ENCODE measurements around the gene CNPY2. TPM values are rescaled to one million over a fixed set of nuclear protein-coding genes. Genes with fewer than 3 reads are reported as not detected.
"Not testable (repeated sequence)": the region's sequence is repeated elsewhere in the genome, so short reads cannot be mapped to it uniquely, and the experiment has no call there.

The CNPY2 gene
- total and polyA plus RNA-seq, 5 donors: 52.4 to 69.7 (median 56.3) TPM

- 61% methylated on average over 2 of the region's 2 CpGs for WGBS
- not testable (repeated sequence) for H3K27ac ChIP-seq (ENCODE audit: low read length)
These were observed 43.3 kb downstream of the CNPY2 start for GRCh38 chr12:56272468-56272867.

GRCh38 chr12:56271031-56271430 lies 44.8 kb downstream of the CNPY2 start:
- no peaks in the 10 kb centered on the region for H3K9me3 ChIP-seq (ENCODE audit: control insufficient read depth, low read length)
- H3K27ac ChIP-seq (ENCODE audit: low read length): peak overlapping the region; percentile 65
- H3K4me3 ChIP-seq (ENCODE audit: low read length): no peak overlapping the region
- H3K4me1 ChIP-seq (ENCODE audit: control insufficient read depth, insufficient read depth, low read length): no peaks in the 10 kb centered on the region
- no peak for DNase-seq
- H3K27me3 ChIP-seq (ENCODE audit: control insufficient read depth, insufficient read depth): no peaks in the 10 kb centered on the region
- WGBS: 15% methylated on average over 1 of the region's 1 CpG
- intact Hi-C loops (cut with DNase I): no loop called here
- peak; percentile 22 to 52 for ATAC-seq

More at GRCh38 chr12:56272468-56272867, 43.3 kb downstream of the CNPY2 start:
- intact Hi-C loops (cut with DNase I); ATAC-seq; DNase-seq; H3K4me1 ChIP-seq (ENCODE audit: control insufficient read depth, insufficient read depth, low read length); H3K9me3 ChIP-seq (ENCODE audit: control insufficient read depth, low read length); H3K4me3 ChIP-seq (ENCODE audit: low read length); H3K27me3 ChIP-seq (ENCODE audit: control insufficient read depth, insufficient read depth): not testable (repeated sequence)

GRCh38 chr12:56267443-56268071 lies 48.2 kb downstream of the CNPY2 start:
- Histone ChIP-seq H3K27ac (ENCODE audit: low read length) (peak overlapping the region; percentile 97), H3K4me1 (ENCODE audit: control insufficient read depth, insufficient read depth, low read length) (no peaks in the 10 kb centered on the region), H3K9me3 (ENCODE audit: control insufficient read depth, low read length) (no peaks in the 10 kb centered on the region), H3K27me3 (ENCODE audit: control insufficient read depth, insufficient read depth) (no peaks in the 10 kb centered on the region), H3K4me3 (ENCODE audit: low read length) (peak overlapping the region; percentile 51)
- WGBS: 22% methylated on average over 21 of the region's 21 CpGs
- intact Hi-C loops (cut with DNase I): no loop called here
- no peak for DNase-seq
- ATAC-seq: peak; percentile 19 to 38

- intact Hi-C loops (cut with DNase I): no loop called here
- DNase-seq: peak; percentile 91 to 96 (median 95)
- H3K4me1 ChIP-seq (ENCODE audit: control insufficient read depth, insufficient read depth, low read length): no peaks in the 10 kb centered on the region
These were observed 48.9 kb downstream of the CNPY2 start, which contains the start of gene COQ10A for GRCh38 chr12:56266693-56267442. Gene COQ10A (plus strand): TSS chr12:56266942. CDS start chr12:56267119, 177 bp downstream.

GRCh38 chr12:56266068-56266692 lies 49.6 kb downstream of the CNPY2 start:
- 54% methylated on average over 16 of the region's 16 CpGs for WGBS
- DNase-seq; H3K9me3 ChIP-seq (ENCODE audit: control insufficient read depth, low read length); ATAC-seq; H3K27me3 ChIP-seq (ENCODE audit: control insufficient read depth, insufficient read depth); intact Hi-C loops (cut with DNase I); H3K4me1 ChIP-seq (ENCODE audit: control insufficient read depth, insufficient read depth, low read length): not testable (repeated sequence)
- H3K4me3 ChIP-seq (ENCODE audit: low read length): peak overlapping the region; percentile 51
- peak overlapping the region; percentile 97 for H3K27ac ChIP-seq (ENCODE audit: low read length)

More at GRCh38 chr12:56266693-56267442, 48.9 kb downstream of the CNPY2 start, which contains the start of gene COQ10A:
- under 1% methylated on average over 68 of the region's 68 CpGs for WGBS
- peak within 1 kb of the TSS; percentile 97 for H3K27ac ChIP-seq (ENCODE audit: low read length)
- H3K9me3 ChIP-seq (ENCODE audit: control insufficient read depth, low read length): no peaks in the 10 kb centered on the region
- ATAC-seq: peak; percentile 95 to 97
- peak within 1 kb of the TSS; percentile 51 for H3K4me3 ChIP-seq (ENCODE audit: low read length)
- no peaks in the 10 kb centered on the region for H3K27me3 ChIP-seq (ENCODE audit: control insufficient read depth, insufficient read depth)

GRCh38 chr12:56262955-56263354 lies 52.8 kb downstream of the CNPY2 start:
- intact Hi-C loops (cut with DNase I); H3K9me3 ChIP-seq (ENCODE audit: control insufficient read depth, low read length); H3K27me3 ChIP-seq (ENCODE audit: control insufficient read depth, insufficient read depth); ATAC-seq; H3K4me3 ChIP-seq (ENCODE audit: low read length); H3K27ac ChIP-seq (ENCODE audit: low read length); H3K4me1 ChIP-seq (ENCODE audit: control insufficient read depth, insufficient read depth, low read length): not testable (repeated sequence)
- 87% methylated on average over 7 of the region's 7 CpGs for WGBS
- DNase-seq: peak in 1 of 3 donors; percentile 53

- ATAC-seq (no peak), DNase-seq (no peak)
- WGBS: 86% methylated on average over 5 of the region's 5 CpGs
- Histone ChIP-seq H3K9me3 (ENCODE audit: control insufficient read depth, low read length) (no peaks in the 10 kb centered on the region), H3K4me1 (ENCODE audit: control insufficient read depth, insufficient read depth, low read length) (peaks cover 11% of the 10 kb centered on the region), H3K4me3 (ENCODE audit: low read length) (no peak overlapping the region), H3K27ac (ENCODE audit: low read length) (no peak overlapping the region), H3K27me3 (ENCODE audit: control insufficient read depth, insufficient read depth) (no peaks in the 10 kb centered on the region)
- intact Hi-C loops (cut with DNase I): no loop called here
These were observed 54.1 kb downstream of the CNPY2 start for GRCh38 chr12:56261503-56262232.

GRCh38 chr12:56260921-56261320 lies 54.9 kb downstream of the CNPY2 start:
- intact Hi-C loops (cut with DNase I): no loop called here
- ATAC-seq: no peak
- WGBS: 91% methylated on average over 3 of the region's 3 CpGs

GRCh38 chr12:56260380-56260779 lies 55.4 kb downstream of the CNPY2 start:
- 95% methylated on average over 8 of the region's 8 CpGs for WGBS
- ATAC-seq (no peak), DNase-seq (no peak)
- H3K4me3 ChIP-seq (ENCODE audit: low read length): no peak overlapping the region
- intact Hi-C loops (cut with DNase I): no loop called here
- H3K4me1 ChIP-seq (ENCODE audit: control insufficient read depth, insufficient read depth, low read length): peaks cover 12% of the 10 kb centered on the region
- H3K27ac ChIP-seq (ENCODE audit: low read length): no peak overlapping the region
- no peaks in the 10 kb centered on the region for H3K9me3 ChIP-seq (ENCODE audit: control insufficient read depth, low read length)
- no peaks in the 10 kb centered on the region for H3K27me3 ChIP-seq (ENCODE audit: control insufficient read depth, insufficient read depth)

More at GRCh38 chr12:56260921-56261320, 54.9 kb downstream of the CNPY2 start:
- Histone ChIP-seq H3K4me3 (ENCODE audit: low read length) (no peak overlapping the region), H3K27ac (ENCODE audit: low read length) (no peak overlapping the region), H3K9me3 (ENCODE audit: control insufficient read depth, low read length) (no peaks in the 10 kb centered on the region), H3K4me1 (ENCODE audit: control insufficient read depth, insufficient read depth, low read length) (peaks cover 12% of the 10 kb centered on the region), H3K27me3 (ENCODE audit: control insufficient read depth, insufficient read depth) (no peaks in the 10 kb centered on the region)
- no peak for DNase-seq
